Skeletal muscle satellite cell (primary cell): ENCODE results near the gene GPC5.
"Not testable (repeated sequence)": the region's sequence is repeated elsewhere in the genome, so short reads cannot be mapped to it uniquely, and the experiment has no call there.

Experiments used
- H3K27me3 ChIP-seq: 2 replicates; pipeline ENCODE4 v1.7.0; 2013; ENCODE audit warnings: low read length; ENCODE audit not compliant: control insufficient read depth, insufficient read depth
- H3K36me3 ChIP-seq: 2 replicates; pipeline ENCODE4 v1.7.0; 2013; ENCODE audit warnings: mild to moderate bottlenecking, control low read depth, low read length; ENCODE audit not compliant: insufficient read depth
- H3K4me1 ChIP-seq: 2 replicates; pipeline ENCODE4 v1.7.0; 2013; ENCODE audit warnings: low read length; ENCODE audit not compliant: control insufficient read depth, insufficient read depth
- H3K4me2 ChIP-seq: 2 replicates; pipeline ENCODE4 v1.7.0; 2013; ENCODE audit warnings: mild to moderate bottlenecking, low read length
- H3K4me3 ChIP-seq: 2 replicates; pipeline ENCODE4 v1.7.0; 2013; ENCODE audit warnings: low read length
- H3K9ac ChIP-seq: 2 replicates; pipeline ENCODE4 v1.7.0; 2013; ENCODE audit warnings: mild to moderate bottlenecking, low read depth, low read length, moderate library complexity
- H3K9me3 ChIP-seq: replicated peaks from 2 replicates; pipeline ENCODE4 v1.7.0; 2013; ENCODE audit warnings: mild to moderate bottlenecking, control low read depth, low read length

The GPC5 gene

GRCh38 chr13:91661692-91662490 is 263.5 kb downstream of the GPC5 start:
- Histone ChIP-seq H3K9me3 (peaks cover 2% of the 10 kb centered on the region), H3K4me2 (no peak overlapping the region), H3K9ac (no peak overlapping the region), H3K4me1 (no peaks in the 10 kb centered on the region), H3K36me3 (no peaks in the 10 kb centered on the region), H3K4me3 (no peak overlapping the region), H3K27me3 (no peaks in the 10 kb centered on the region)

- Histone ChIP-seq H3K36me3 (no peaks in the 10 kb centered on the region), H3K4me1 (no peaks in the 10 kb centered on the region), H3K4me3 (no peak overlapping the region), H3K9ac (no peak overlapping the region), H3K27me3 (no peaks in the 10 kb centered on the region), H3K9me3 (peaks cover 2% of the 10 kb centered on the region), H3K4me2 (no peak overlapping the region)
Observed at GRCh38 chr13:91664039-91664438, 265.6 kb downstream of the GPC5 start.

GRCh38 chr13:91667486-91667885 is 269.1 kb downstream of the GPC5 start:
- Histone ChIP-seq H3K4me3 (no peak overlapping the region), H3K27me3 (no peaks in the 10 kb centered on the region), H3K4me1 (no peaks in the 10 kb centered on the region), H3K9me3 (peaks cover 2% of the 10 kb centered on the region), H3K36me3 (no peaks in the 10 kb centered on the region), H3K9ac (no peak overlapping the region), H3K4me2 (no peak overlapping the region)

- no peak overlapping the region for H3K4me2 ChIP-seq
- H3K4me3 ChIP-seq, result no peak overlapping the region
- H3K9me3 ChIP-seq, result peaks cover 2% of the 10 kb centered on the region
- H3K27me3 ChIP-seq, result no peaks in the 10 kb centered on the region
- no peaks in the 10 kb centered on the region for H3K4me1 ChIP-seq
- no peak overlapping the region for H3K9ac ChIP-seq
- H3K36me3 ChIP-seq, result no peaks in the 10 kb centered on the region
Observed at GRCh38 chr13:91668866-91669495, 270.6 kb downstream of the GPC5 start.

GRCh38 chr13:91674347-91674746 is 275.9 kb downstream of the GPC5 start:
- H3K9ac ChIP-seq, H3K4me2 ChIP-seq, H3K9me3 ChIP-seq, H3K4me1 ChIP-seq, H3K36me3 ChIP-seq, H3K4me3 ChIP-seq, H3K27me3 ChIP-seq: not testable (repeated sequence)

- no peaks in the 10 kb centered on the region for H3K36me3 ChIP-seq
- H3K4me1 ChIP-seq, result no peaks in the 10 kb centered on the region
- no peak overlapping the region for H3K4me2 ChIP-seq
- H3K4me3 ChIP-seq, result no peak overlapping the region
- H3K9me3 ChIP-seq, result no peaks in the 10 kb centered on the region
- no peak overlapping the region for H3K9ac ChIP-seq
- no peaks in the 10 kb centered on the region for H3K27me3 ChIP-seq
Observed at GRCh38 chr13:91684746-91685145, 286.3 kb downstream of the GPC5 start.

- H3K4me3 ChIP-seq, result no peak overlapping the region
- no peak overlapping the region for H3K4me2 ChIP-seq
- no peaks in the 10 kb centered on the region for H3K9me3 ChIP-seq
- no peak overlapping the region for H3K9ac ChIP-seq
- no peaks in the 10 kb centered on the region for H3K27me3 ChIP-seq
- H3K36me3 ChIP-seq, result no peaks in the 10 kb centered on the region
- H3K4me1 ChIP-seq, result no peaks in the 10 kb centered on the region
Observed at GRCh38 chr13:91690944-91691343, 292.5 kb downstream of the GPC5 start.

GRCh38 chr13:91693466-91693865 is 295.0 kb downstream of the GPC5 start:
- H3K36me3 ChIP-seq, result no peaks in the 10 kb centered on the region
- no peaks in the 10 kb centered on the region for H3K27me3 ChIP-seq
- no peaks in the 10 kb centered on the region for H3K4me1 ChIP-seq
- no peak overlapping the region for H3K4me2 ChIP-seq
- no peak overlapping the region for H3K4me3 ChIP-seq
- no peaks in the 10 kb centered on the region for H3K9me3 ChIP-seq
- no peak overlapping the region for H3K9ac ChIP-seq

- Histone ChIP-seq H3K4me1 (no peaks in the 10 kb centered on the region), H3K9me3 (no peaks in the 10 kb centered on the region), H3K4me3 (no peak overlapping the region), H3K36me3 (no peaks in the 10 kb centered on the region), H3K4me2 (no peak overlapping the region), H3K9ac (no peak overlapping the region), H3K27me3 (no peaks in the 10 kb centered on the region)
Observed at GRCh38 chr13:91698308-91698707, 299.9 kb downstream of the GPC5 start.

- Histone ChIP-seq H3K27me3 (no peaks in the 10 kb centered on the region), H3K4me1 (no peaks in the 10 kb centered on the region), H3K4me3 (no peak overlapping the region), H3K36me3 (no peaks in the 10 kb centered on the region), H3K9ac (no peak overlapping the region), H3K4me2 (no peak overlapping the region), H3K9me3 (no peaks in the 10 kb centered on the region)
Observed at GRCh38 chr13:91698767-91699166, 300.3 kb downstream of the GPC5 start.

- no peak overlapping the region for H3K9ac ChIP-seq
- H3K27me3 ChIP-seq, result no peaks in the 10 kb centered on the region
- no peak overlapping the region for H3K4me3 ChIP-seq
- peaks cover 2% of the 10 kb centered on the region for H3K9me3 ChIP-seq
- no peak overlapping the region for H3K4me2 ChIP-seq
- no peaks in the 10 kb centered on the region for H3K36me3 ChIP-seq
- H3K4me1 ChIP-seq, result no peaks in the 10 kb centered on the region
Observed at GRCh38 chr13:91699863-91700262, 301.4 kb downstream of the GPC5 start.

- Histone ChIP-seq H3K36me3 (no peaks in the 10 kb centered on the region), H3K4me2 (no peak overlapping the region), H3K9me3 (peaks cover 4% of the 10 kb centered on the region), H3K4me1 (no peaks in the 10 kb centered on the region), H3K4me3 (no peak overlapping the region), H3K9ac (no peak overlapping the region), H3K27me3 (no peaks in the 10 kb centered on the region)
Observed at GRCh38 chr13:91701975-91702374, 303.6 kb downstream of the GPC5 start.
